HG03342 (cell line): ENCODE results near the gene KLF6.

Experiments
- ATAC-seq: cut with Tn5 transposase; IDR thresholded peaks from one replicate; pipeline ENCODE4 v1.9.1; 2021; ENCODE audit warnings: mild to moderate bottlenecking, moderate library complexity; ENCODE audit not compliant: unreplicated experiment

Gene KLF6

DNA sequence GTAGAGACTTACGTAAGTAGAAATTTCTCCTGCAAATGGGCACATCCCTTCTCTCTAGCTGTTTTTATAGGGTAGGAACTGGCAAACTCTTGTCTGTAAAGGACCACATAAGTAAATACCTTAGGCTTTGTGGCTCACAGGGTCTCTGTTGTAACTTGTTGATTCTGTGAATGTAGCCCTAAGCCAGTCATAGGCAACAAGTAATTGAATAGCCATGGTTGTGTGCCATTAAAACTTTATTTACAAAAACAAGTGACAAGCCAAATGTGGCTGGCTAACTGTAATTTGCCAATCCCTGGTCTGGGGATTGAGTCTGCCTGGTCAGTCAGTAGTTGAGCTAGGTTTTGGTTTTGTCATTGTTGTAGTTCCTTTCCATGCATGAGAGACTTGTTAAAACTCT is 5.3 kb upstream of the KLF6 start:
- no peak for ATAC-seq

- no peak for ATAC-seq
Measured at GRCh38 chr10:3789621-3790020, 4.6 kb upstream of the KLF6 start.

DNA sequence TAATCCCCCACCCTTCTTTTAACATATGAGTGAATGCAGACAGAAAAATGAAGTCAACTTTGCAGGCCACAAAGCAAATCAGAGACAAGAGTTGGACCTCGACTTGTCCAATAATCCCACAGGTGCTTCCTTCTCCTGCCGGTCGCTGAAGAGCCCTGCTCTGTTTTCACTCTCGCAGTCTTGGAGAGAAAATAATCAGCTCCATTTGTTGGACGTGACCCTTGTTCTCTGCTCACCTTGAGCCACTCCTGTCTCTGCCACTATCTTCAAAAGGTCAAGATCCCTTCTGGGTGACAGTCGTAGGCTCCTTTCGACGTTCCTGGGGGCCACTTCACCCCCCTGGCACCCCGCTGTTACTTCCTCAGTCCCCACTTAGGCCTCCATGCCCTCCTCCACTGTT is 2.8 kb upstream of the KLF6 start:
- no peak for ATAC-seq

- ATAC-seq: no peak
Measured at GRCh38 chr10:3787016-3787400, 2.0 kb upstream of the KLF6 start.

- ATAC-seq: no peak
Measured at GRCh38 chr10:3786295-3787015, 1.4 kb upstream of the KLF6 start.

GRCh38 chr10:3785851-3786271 is 852 bp upstream of the KLF6 start:
- ATAC-seq: peak; percentile 6

DNA sequence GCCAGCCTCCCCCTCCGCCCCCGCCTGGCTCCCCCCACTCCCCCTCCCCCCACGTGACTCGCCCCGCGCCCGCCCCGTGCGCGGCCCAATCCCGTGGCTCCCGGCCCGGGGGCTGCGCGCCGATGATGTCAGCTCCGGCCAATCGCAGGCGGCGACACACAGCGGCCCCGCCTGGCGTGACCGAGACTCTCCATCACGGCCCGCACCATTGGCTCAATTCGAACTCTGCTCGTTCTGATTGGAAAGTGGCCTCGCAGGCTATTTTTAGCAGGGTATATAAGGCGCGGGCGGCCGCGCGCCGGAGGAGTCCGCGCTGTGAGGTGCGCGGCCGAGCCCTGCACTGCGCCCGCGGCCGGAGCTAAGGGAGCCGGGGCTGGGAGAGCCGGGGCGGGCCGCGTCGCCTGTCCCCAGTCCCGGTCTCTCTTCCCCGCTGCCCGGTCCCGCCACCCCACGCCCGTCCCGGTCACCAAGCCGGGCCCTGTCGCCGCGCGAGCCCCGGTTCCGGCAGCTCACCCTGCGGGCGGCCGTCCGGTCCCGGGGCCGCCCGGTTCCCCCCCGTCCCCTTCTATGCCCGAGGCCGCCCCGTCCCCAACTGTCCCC is 342 bp upstream of the KLF6 start:
- ATAC-seq: peak; percentile 68

DNA sequence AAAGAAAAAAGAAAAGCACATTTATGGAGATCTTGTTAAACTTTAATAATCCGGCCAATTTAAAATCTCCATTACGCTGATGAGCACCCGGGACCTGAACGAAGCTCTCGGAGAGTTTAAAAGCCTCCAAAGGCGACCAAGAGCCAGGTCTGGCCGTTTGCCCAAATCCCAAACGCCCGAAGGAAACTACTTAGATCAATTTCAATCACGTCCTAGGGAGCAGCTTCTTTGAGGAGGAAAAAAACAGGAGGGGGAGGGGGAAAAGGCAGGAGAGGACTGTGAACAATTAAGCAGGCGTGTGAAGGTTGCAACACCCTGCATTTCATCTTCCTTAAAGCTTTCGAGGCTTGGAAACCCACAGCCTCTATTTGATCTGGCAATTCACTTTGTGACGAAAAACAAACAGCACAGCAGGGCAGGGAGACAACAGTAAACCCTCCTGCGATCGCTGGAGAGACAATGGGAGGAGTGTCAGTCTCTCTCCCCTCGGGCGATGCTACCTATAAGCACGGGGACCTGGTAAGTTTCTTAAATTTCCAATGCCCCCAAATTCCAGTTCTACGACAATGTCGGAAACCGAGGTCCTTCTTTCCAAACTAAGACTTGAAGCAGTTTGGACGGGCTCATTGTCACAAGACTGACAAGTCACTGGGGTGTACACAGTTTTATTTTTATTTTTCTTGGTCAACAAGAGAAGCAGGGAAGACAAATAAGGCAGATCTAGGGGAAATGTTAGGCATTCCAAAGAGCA is 1.2 kb downstream of the KLF6 start:
- ATAC-seq: no peak

DNA sequence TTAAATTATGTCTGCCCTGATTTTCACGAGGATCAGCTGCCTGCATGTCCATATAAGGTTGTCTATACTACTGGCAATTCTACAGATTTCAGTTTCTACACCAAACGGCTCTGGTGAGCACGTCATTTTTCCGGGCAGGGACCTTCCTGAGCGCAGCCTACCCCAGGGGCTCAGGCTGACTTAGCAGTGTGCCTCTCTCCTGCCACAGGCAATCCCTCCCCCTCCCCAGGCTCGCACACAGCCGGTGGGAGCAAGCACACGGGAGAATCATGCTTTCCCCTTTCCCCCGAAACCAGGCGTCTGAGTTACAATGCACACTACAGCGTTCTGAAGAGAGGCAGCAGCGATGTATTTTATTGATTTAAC is 1.7 kb downstream of the KLF6 start:
- ATAC-seq: no peak

GRCh38 chr10:3782451-3783315 is 2.3 kb downstream of the KLF6 start:
- peak; percentile 12 for ATAC-seq

- ATAC-seq: no peak
Measured at GRCh38 chr10:3782146-3782450, 2.9 kb downstream of the KLF6 start.

- ATAC-seq: no peak
Measured at GRCh38 chr10:3781468-3782145, 3.4 kb downstream of the KLF6 start.

DNA sequence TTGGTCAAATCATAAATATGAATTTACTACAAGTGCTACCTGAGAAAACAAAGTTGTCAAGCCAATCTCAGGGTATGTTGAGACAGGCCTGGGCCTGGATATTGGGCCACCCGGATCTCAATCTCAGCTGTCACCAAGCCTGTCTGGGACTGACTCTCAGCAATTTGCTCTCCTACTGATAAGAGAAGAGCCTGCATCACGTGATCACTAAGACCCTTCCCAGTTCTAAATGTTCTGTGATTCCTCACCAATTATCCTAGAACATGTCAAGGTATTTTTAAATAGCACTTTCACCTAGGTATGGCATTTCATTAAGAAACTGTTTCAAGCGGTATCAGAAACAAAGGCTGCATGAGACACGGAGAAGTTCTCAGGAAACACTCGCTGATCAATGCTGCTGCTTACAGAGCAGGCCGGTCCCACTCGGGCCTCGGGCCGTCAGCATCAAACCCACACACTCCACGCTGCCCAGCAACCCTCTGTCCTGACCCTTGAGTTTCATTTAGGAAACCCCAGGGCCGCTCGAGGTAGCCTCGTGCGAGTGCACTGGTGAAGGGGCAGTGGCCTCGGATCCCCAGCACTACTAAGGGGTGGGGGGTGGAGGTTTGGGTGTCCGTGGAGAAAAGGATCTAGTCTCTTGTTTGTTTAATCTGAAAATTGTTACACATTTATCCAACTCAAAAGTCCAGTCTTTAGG is 4.1 kb downstream of the KLF6 start:
- no peak for ATAC-seq

DNA sequence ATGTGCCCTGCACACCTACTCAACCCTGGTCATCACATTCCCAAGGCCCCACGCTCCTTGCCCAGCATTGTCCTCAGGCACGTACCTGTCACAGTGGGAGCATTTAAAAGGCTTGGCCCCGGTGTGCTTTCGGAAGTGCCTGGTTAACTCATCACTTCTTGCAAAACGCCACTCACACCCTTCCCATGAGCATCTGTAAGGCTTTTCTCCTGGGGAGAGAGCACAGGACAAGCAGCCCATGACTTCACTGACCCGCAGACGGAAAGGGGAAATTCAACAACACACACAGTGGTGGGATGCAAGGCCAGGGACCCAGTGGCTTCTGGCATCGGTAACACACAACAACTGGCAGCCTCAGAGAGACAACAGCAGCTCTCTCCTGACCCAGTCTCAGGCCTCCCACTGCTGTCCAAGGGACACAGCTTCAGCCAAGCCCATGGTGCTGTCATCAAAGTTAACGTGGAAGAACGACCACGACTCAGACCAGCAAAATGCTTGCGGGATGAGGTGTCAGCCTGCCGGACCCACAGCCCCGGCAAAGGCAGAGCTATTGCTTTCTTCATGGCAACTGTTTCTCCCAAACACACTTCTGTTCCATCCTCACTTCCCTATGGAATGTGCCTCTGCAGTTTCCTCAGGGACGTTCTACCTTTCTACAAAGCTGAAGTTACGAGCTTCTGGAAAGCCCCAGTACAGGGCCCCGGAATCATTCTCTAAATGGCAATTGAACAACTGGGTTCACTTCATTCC is 4.8 kb downstream of the KLF6 start:
- ATAC-seq: no peak

GRCh38 chr10:3779158-3779741 is 5.8 kb downstream of the KLF6 start:
- ATAC-seq: no peak

DNA sequence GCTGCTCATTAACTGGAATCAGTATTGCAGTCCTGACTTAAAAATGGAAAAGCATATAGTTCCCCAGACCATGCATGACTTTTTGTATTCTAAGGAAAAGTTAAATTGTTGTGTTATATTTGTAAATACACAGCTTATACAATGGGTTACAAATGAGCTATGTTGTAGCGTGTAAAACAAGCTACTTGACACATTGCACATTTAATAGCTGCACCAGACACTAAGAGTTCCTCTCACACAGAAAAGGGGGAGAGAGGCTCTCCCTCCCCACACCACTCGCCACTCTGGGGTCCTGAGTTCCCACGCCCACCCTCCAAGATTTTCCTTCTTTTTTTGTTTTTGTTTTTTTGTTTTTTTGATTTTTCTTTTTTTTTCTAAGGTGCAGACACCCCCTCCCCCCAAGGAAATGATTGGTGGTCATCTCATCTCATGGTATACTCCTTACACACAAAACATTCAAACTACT is 6.3 kb downstream of the KLF6 start:
- ATAC-seq: no peak

GRCh38 chr10:3777981-3778691 is 6.9 kb downstream of the KLF6 start:
- no peak for ATAC-seq

GRCh38 chr10:3776796-3777571 is 8.0 kb downstream of the KLF6 start:
- ATAC-seq: no peak
